SJSA1 (cell line): ENCODE results near the gene DYNC2H1. TPM values are rescaled to one million over a fixed set of nuclear protein-coding genes. Genes with fewer than 3 reads are reported as not detected.
A peak's percentile ranks its signal among the peaks of the same experiment; 100 is the strongest.
"Not testable (repeated sequence)": the region's sequence is repeated elsewhere in the genome, so short reads cannot be mapped to it uniquely, and the experiment has no call there.

Source experiments
- DNase-seq, 2 experiments: peaks; one replicate each; pipeline ENCODE4 v3.0.0-alpha.2; 2015 to 2020; ENCODE audit warnings: low spot score in 2 of 2, low read depth in 1 of 2
- H3K27ac ChIP-seq: fragments of 250-450 bp; sonication (Bioruptor Pico); 2 replicates; pipeline ENCODE4 v1.5.1; 2020; ENCODE audit warnings: mild to moderate bottlenecking, moderate library complexity
- H3K27me3 ChIP-seq: fragments of 250-450 bp; sonication (Bioruptor Pico); replicated peaks from 2 replicates; pipeline ENCODE4 v1.5.1; 2020; ENCODE audit warnings: mild to moderate bottlenecking, moderate library complexity
- H3K36me3 ChIP-seq: fragments of 250-450 bp; sonication (Bioruptor Pico); 2 replicates; pipeline ENCODE4 v1.5.1; 2020; ENCODE audit warnings: mild to moderate bottlenecking
- H3K4me1 ChIP-seq: fragments of 250-450 bp; sonication (Bioruptor Pico); replicated peaks from 2 replicates; pipeline ENCODE4 v1.6.1; 2021; ENCODE audit warnings: mild to moderate bottlenecking
- H3K4me3 ChIP-seq: fragments of 250-450 bp; sonication (Bioruptor Pico); 2 replicates; pipeline ENCODE4 v1.5.1; 2020; ENCODE audit warnings: mild to moderate bottlenecking
- H3K9me3 ChIP-seq: fragments of 250-450 bp; sonication (Bioruptor Pico); replicated peaks from 2 replicates; pipeline ENCODE4 v1.5.1; 2020; ENCODE audit warnings: mild to moderate bottlenecking
- total RNA-seq: library from RNA; depleted of rRNA; stranded (reverse); fragments of >200 nt; shearing (Covaris generic); gene quantifications from 2 replicates; pipeline ENCODE4 v1.2.3, GENCODE V29; 2014

Gene DYNC2H1
- total RNA-seq, 1 experiment from 2014 or later = 2.2 TPM

DNA sequence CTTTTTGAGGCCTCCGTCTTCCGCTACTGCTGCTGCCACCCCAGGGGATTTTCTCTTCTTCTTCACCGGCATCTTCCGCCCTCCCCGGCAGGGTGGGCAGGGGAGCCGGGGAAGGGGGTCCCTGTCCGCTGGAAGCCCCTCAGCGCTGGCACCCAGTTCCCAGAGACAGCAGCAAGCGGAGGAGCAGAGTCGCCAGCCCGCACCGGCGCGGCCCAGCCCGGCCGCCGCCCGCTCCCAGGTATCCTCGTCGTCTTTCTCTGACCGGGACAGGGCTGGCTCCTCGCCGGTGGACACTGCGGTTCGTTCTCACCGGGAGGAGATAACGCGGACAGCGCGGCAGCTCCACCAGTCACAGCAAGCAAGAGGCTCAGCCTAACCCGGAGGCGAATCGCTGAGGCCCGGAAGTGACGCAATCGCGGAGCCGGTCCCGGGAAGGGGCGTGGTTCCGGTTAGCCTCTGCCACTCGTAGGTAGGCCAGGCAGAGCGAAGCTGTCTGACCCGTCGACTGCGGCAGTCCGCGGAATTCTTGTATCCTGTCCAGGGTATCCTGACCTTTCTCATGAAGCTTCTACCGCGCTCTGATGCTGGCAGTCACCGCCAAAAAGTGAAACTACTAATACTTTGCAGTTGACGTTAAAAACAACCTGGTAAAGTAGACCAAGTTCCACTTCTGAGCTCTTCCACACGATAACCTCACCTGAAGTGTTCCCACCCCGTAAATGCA lies 17.3 kb upstream of the DYNC2H1 start, which contains the start of gene DCUN1D5:
DCUN1D5 (minus strand) TSS at position 360 of the 724 bp plus-strand sequence; CDS start at position 72, 288 bp downstream.
- Histone ChIP-seq H3K36me3 (peaks cover 4% of the 10 kb centered on the region; the same call in 1 of the 2 replicates), H3K4me1 (peaks cover 3% of the 10 kb centered on the region; the same call in 1 of the 2 replicates), H3K27ac (peak within 1 kb of the TSS; percentile 55), H3K27me3 (no peaks in the 10 kb centered on the region), H3K9me3 (no peaks in the 10 kb centered on the region), H3K4me3 (peak within 1 kb of the TSS; percentile 78)
- DNase-seq = peak; percentile 80 to 89

DNA sequence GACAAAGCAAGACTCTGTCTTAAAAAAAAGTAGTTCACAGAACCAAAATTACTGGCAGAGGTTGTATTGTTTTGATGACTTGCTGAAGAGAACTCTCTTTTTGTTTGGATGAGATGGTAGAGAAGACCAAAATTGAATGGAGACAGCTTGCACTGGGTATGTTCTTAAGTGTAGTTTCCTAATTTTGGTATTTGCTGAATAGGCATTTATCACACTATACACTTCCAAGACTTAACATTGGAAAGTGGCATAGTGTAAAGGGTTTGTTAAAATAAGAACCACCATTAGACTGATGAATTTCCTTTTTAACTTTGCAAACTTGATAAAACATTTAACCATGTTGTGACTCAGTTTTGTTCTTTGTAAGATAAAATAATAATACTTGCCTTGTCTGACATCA lies 11.9 kb upstream of the DYNC2H1 start:
- no peaks in the 10 kb centered on the region for H3K27me3 ChIP-seq
- H3K4me1 ChIP-seq = peaks cover 3% of the 10 kb centered on the region; the same call in 1 of the 2 replicates
- H3K27ac ChIP-seq = no peak overlapping the region
- H3K36me3 ChIP-seq = no peaks in the 10 kb centered on the region
- H3K9me3 ChIP-seq = no peaks in the 10 kb centered on the region
- no peak overlapping the region for H3K4me3 ChIP-seq
- DNase-seq = no peak

DNA sequence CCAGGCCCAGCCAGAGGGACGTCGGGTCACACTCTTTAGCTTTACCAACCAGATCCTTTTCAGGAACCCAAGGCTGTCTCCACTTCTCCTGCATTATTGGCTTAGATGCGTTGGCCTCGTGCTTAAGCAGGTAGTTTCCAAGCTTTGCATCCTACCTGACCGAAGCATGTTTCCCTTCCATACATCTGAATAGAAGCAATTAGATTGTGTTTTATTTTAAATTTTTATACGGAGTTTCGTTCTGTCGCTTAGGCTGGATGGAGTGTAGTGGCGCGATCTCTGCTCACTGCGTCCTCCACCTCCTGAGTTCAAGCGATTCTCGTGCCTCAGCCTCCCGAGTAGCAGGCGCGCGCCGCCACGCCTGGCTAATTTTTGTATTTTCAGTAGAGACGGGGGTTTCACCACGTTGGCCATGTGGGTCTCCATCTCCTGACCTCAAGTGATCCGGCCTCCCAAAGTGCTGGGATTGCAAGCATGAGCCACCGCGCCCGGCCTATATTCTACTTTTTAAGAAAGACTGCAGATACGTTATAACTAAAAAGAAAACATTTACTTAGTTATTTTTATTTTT lies 677 bp downstream of the DYNC2H1 start:
- no peak for DNase-seq
- Histone ChIP-seq H3K27ac (peak overlapping the region; percentile 56), H3K9me3 (no peaks in the 10 kb centered on the region)

DNA sequence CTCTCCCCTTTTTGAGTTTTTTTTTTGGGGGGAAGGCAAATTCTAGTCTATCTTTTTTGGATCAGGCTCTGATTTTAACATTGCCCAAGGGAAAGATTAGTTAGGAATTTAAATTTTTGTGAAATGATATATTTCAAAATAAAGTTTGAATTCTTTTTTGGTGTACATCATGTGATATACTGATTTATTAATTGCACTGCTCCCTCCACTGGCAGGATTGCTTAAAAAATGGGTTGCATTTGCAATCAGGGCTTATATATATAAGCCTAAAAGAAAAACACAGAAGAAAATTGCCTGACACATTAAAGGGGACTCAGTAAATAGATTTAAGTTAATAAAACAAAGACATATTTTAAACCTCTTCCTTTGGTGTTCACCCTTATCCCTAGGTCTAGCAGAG lies 1.2 kb downstream of the DYNC2H1 start:
- H3K4me3 ChIP-seq = no peak overlapping the region
- no peaks in the 10 kb centered on the region for H3K36me3 ChIP-seq
- no peaks in the 10 kb centered on the region for H3K9me3 ChIP-seq
- no peaks in the 10 kb centered on the region for H3K27me3 ChIP-seq
- no peak for DNase-seq
- no peak overlapping the region for H3K27ac ChIP-seq
- no peaks in the 10 kb centered on the region for H3K4me1 ChIP-seq

More for the DNA sequence above, 677 bp downstream of the DYNC2H1 start:
- Histone ChIP-seq H3K4me3 (peak overlapping the region; percentile 50), H3K4me1 (no peaks in the 10 kb centered on the region), H3K27me3 (no peaks in the 10 kb centered on the region), H3K36me3 (no peaks in the 10 kb centered on the region)

DNA sequence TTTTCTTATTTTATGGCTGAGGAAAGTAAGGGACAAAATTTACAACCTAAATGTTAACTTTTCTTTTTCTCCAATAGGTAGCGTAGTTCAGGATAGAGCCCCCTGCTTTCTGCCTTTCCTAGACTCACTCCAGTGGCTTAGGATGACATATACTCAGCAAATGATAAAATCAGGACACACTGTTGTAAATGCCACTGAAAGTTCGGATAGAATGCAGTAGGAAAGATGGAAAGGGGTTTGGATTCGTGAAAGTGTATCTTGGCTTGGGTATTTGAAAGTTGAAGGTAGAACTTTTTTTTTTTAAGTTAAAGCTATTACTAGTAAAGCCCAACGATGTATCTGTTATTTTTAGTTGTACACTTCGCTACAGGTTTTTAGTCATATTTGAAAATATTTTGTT lies 2.2 kb downstream of the DYNC2H1 start:
- H3K9me3 ChIP-seq = no peaks in the 10 kb centered on the region
- no peak overlapping the region for H3K27ac ChIP-seq
- no peaks in the 10 kb centered on the region for H3K27me3 ChIP-seq
- H3K4me3 ChIP-seq = no peak overlapping the region
- H3K36me3 ChIP-seq = no peaks in the 10 kb centered on the region
- no peaks in the 10 kb centered on the region for H3K4me1 ChIP-seq
- no peak for DNase-seq

DNA sequence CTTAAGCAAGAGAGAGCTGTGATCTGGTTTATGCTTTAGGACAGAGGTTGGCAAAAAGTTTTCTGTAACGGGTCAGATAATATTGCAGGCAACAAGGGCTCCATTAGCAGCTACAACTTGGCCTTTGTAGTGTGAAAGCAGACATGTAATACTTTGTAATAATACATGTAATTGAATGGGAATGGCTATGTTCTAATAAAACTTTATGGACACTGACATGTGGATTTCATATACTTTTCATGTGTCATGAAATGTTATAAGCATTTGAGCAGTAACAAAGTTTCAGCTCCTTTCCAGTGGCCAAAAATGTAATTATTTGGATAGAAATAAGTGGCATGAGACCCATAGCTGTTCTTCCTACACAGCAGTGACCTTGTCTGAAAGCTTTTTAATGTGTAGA lies 3.1 kb downstream of the DYNC2H1 start:
- no peak overlapping the region for H3K4me3 ChIP-seq

DNA sequence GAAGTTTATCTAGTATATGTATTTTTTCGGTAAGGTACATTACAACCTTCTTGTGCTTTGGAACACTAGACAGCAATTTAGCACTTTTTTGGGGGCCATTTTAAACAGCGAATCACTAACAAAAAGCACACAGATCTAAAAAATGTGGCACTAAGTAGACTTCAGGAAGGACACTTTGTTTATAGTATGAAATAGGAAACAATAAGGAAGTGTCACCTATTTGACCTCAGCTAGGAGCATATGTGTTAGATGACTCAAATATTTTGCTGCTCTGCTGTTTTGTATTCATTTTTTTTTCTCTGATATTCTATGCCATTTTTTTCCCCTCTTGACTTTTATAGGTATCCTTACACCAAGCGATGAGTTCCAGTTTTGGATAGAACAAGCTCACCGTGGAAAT lies 5.6 kb downstream of the DYNC2H1 start:
- Histone ChIP-seq H3K27ac (no peak overlapping the region), H3K4me1 (no peaks in the 10 kb centered on the region), H3K4me3 (no peak overlapping the region), H3K9me3 (no peaks in the 10 kb centered on the region), H3K36me3 (no peaks in the 10 kb centered on the region), H3K27me3 (no peaks in the 10 kb centered on the region)
- no peak for DNase-seq

More for the DNA sequence above, 3.1 kb downstream of the DYNC2H1 start:
- DNase-seq = no peak
- Histone ChIP-seq H3K27me3 (no peaks in the 10 kb centered on the region), H3K27ac (no peak overlapping the region), H3K4me1 (no peaks in the 10 kb centered on the region), H3K36me3 (no peaks in the 10 kb centered on the region), H3K9me3 (no peaks in the 10 kb centered on the region)

DNA sequence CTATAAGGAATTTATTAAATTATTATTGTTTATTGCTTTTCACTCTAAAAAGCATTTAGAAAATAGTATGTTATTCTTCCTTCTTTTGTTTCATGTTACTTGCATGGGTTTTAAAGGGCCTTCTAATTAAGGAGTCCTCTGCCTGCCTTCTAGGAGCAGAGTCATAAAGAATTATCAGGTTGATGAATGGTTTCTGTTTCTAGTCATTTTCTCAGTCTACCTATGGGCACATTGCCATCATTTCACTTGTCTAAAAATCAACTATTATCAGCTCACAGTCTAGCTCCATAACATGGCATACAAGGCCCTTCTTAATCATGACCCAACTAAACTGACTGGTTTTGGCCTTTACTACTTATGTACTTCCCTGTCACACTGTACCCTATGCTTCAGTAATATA lies 16.2 kb downstream of the DYNC2H1 start:
- Histone ChIP-seq H3K4me3 (no peak overlapping the region), H3K4me1 (no peaks in the 10 kb centered on the region), H3K27ac (no peak overlapping the region), H3K27me3 (no peaks in the 10 kb centered on the region), H3K9me3 (no peaks in the 10 kb centered on the region), H3K36me3 (no peaks in the 10 kb centered on the region)
- no peak for DNase-seq

DNA sequence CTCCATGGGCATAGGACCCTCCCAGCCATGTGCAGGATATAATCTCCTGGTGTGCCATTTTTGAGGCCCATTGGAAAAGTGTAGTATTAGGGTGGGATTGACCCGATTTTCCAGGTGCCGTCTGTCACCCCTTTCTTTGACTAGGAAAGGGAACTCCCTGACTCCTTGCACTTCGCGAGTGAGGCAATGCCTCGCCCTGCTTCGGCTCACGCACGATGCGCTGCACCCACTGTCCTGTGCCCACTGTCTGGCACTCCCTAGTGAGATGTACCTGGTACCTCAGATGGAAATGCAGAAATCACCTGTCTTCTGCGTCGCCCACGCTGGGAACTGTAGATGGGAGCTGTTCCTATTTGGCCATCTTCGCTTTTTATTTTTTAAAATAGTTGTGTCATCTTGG lies 32.8 kb downstream of the DYNC2H1 start:
- not testable (repeated sequence) for H3K36me3 ChIP-seq, DNase-seq

DNA sequence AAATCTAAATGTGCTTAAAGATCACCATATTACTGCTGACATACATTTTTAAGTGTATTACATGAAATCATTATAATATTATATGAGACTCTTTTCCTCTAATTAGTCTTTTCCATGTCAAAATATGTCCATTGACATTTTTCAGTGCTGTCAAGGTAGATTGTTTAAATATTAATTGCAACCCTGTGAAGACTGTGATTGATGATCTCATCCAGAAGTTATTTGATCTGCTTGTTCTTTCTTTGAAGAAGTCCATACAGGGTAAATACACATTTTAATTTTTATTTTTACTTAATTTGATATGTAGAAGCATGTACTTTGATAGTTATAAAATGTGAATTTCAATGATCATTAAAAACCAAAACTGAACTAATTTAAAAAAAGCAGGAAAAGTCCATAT lies 38.4 kb downstream of the DYNC2H1 start:
- H3K4me3 ChIP-seq = no peak overlapping the region
- no peaks in the 10 kb centered on the region for H3K27me3 ChIP-seq
- no peaks in the 10 kb centered on the region for H3K4me1 ChIP-seq
- no peaks in the 10 kb centered on the region for H3K9me3 ChIP-seq
- no peak overlapping the region for H3K27ac ChIP-seq
- no peaks in the 10 kb centered on the region for H3K36me3 ChIP-seq
- DNase-seq = no peak

More for the DNA sequence above, 32.8 kb downstream of the DYNC2H1 start:
- not testable (repeated sequence) for H3K27me3 ChIP-seq, H3K27ac ChIP-seq, H3K9me3 ChIP-seq, H3K4me3 ChIP-seq, H3K4me1 ChIP-seq

DNA sequence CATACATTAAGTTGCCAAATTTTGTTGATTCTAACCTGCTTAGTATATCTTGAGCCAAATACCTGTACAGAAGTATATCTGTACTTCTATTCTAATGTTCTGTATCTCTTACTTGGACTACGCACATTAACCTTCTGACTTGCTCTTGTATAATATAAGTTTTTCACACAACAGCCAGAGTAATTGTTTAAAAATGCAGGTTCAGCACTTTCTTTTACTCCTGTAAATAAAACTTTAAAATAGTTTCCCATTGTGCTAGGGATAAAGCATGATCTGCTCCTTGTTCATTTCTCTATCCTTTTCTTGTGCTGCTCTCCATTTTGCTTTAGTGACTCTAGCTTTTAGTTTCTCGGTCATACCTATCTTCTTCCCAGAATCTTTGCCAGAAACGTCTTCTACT lies 48.3 kb downstream of the DYNC2H1 start:
- H3K36me3 ChIP-seq = no peaks in the 10 kb centered on the region
- no peaks in the 10 kb centered on the region for H3K27me3 ChIP-seq
- H3K9me3 ChIP-seq = no peaks in the 10 kb centered on the region
- no peaks in the 10 kb centered on the region for H3K4me1 ChIP-seq
- H3K4me3 ChIP-seq = no peak overlapping the region
- no peak overlapping the region for H3K27ac ChIP-seq
- DNase-seq = no peak

DNA sequence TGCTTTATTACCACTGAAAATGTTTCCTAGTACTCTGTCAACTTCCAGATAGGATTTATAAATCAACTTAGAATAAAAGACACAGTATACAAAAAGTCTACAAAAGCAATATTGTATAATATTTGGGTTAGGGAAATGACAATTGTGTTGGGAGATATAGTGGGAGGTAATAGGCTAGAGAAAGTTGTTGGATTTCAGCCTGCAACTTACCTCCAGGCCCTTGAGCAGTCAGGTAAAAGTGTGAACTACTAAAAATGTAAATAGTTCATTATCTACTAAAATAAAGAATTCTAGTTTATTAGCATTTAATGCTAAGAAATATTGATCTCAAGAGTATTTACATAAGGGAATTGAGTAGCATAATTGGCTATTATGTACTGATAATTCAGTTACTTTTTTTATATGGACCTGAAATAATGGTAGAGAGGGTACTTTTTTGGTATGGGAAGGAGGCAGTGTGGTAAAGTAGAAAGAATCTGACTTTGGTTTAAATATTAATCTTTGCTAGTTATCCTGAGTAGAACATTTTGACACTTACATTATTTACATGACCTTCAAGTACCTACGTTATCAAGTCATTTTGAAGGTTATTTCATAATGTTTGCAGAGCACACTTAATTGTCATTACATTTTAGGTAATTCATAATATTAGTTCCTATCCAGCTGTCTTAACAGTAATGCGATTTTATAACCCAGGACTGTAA lies 55.0 kb downstream of the DYNC2H1 start:
- Histone ChIP-seq H3K4me3 (no peak overlapping the region), H3K9me3 (no peaks in the 10 kb centered on the region), H3K36me3 (no peaks in the 10 kb centered on the region), H3K4me1 (no peaks in the 10 kb centered on the region), H3K27ac (no peak overlapping the region), H3K27me3 (no peaks in the 10 kb centered on the region)
- DNase-seq = no peak

DNA sequence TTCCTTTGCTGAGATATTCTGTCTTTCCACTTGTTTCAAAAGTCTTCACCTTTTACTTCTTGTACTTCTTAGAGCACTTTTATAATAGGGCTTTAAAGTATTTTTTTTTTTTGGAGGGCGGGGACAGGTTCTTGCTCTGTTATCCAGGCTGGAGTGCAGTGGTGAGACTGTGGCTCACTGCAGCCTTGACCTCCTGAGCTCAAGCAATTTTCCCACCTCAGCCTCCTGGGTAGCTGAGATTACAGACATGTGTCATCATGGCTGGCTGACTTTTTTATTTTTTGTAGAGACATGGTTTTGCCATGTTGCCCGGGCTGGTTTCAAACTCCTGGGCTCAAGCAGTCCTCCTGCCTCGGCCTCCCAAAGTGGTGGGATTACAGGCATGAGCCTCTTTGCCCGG lies 57.9 kb downstream of the DYNC2H1 start:
- H3K9me3 ChIP-seq = no peaks in the 10 kb centered on the region
- no peaks in the 10 kb centered on the region for H3K4me1 ChIP-seq
- no peaks in the 10 kb centered on the region for H3K36me3 ChIP-seq
- H3K27ac ChIP-seq = no peak overlapping the region
- H3K27me3 ChIP-seq = no peaks in the 10 kb centered on the region
- no peak for DNase-seq
- H3K4me3 ChIP-seq = no peak overlapping the region

DNA sequence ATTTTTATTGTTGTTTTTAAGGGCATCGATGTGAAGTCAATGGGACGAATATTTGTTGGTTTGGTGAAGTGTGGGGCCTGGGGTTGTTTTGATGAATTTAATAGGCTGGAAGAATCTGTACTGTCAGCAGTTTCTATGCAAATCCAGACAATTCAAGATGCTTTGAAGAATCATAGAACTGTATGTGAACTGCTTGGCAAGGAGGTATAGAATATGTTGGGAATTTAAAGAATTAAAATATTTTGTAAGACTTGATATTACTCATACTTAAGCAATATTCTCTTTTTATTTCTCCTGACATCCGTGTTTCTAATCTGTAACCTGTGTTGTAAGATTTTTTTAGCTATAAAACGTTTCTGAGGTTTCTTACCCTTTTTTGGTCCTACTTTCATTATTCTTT lies 61.6 kb downstream of the DYNC2H1 start:
- no peak overlapping the region for H3K4me3 ChIP-seq
- no peak for DNase-seq
- no peaks in the 10 kb centered on the region for H3K27me3 ChIP-seq
- H3K27ac ChIP-seq = no peak overlapping the region
- H3K9me3 ChIP-seq = no peaks in the 10 kb centered on the region
- no peaks in the 10 kb centered on the region for H3K4me1 ChIP-seq
- H3K36me3 ChIP-seq = no peaks in the 10 kb centered on the region
